ENCODE results near the gene RAD51B. TPM values are rescaled to one million over a fixed set of nuclear protein-coding genes. Genes with fewer than 3 reads are reported as not detected.

RAD51B gene
- total and polyA plus RNA-seq, 9 of the 15 experiments (the other 6 are each of a cell fraction or from before 2014, with no cell fraction given) = 8.5 to 17.3 (median 11.3) TPM

DNA sequence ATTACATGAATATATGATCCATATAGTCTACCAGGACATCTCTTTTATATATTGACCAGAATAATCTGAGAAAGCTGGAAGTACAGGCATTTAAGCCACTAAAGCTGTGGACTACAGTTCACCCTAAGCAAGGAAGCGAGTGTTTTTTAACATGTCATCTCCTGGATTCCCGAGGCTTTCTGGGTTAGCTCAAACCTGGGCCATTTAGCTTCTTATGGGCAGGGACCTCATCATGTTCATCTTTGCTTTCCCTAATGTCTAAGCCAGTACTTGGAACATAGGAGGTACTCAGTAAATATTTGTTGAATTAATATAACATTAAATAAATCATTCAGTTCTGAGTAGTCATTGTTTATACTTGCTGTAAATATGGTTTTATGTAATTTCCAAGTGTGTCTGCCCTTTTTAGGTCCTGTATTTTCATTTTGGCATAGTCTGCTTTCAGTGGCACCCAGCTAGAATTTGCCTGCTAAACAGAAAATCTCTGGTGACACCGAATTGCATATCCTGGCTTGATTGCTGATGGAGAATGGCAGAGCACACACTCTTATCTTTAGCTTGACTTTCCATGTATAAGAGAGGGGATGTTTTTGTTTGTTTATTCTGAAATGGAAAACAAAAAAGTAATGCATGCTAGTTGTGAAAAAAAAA lies 628.8 kb downstream of the RAD51B start:
- CTCF ChIA-PET (ENCODE audit: low intra/inter-chr PET ratio) = no interaction called here
- DNase-seq (ENCODE audit: extremely low read depth in 1 of 4, low spot score in 3 of 4) (no peak), FAIRE-seq (no peak), ATAC-seq (no peak)
- intact Hi-C loops (cut with micrococcal nuclease) (no loop called here), in situ Hi-C loops (cut with MboI) (no loop called here)
- Histone ChIP-seq H3K9me3 (replicated peaks; ENCODE audit: control insufficient read depth, insufficient read depth, low read depth, low read length) (no peaks in the 10 kb centered on the region), H3K27ac (ENCODE audit: extremely low read depth, low read depth, low read length) (no peak overlapping the region), H2AFZ (ENCODE audit: low read depth, low read length) (no peak overlapping the region), H3K27me3 (ENCODE audit: control insufficient read depth in 2 of 2, insufficient read depth in 2 of 2, low read length in 2 of 2) (no peaks in the 10 kb centered on the region), H3K9ac (ENCODE audit: insufficient read depth in 1 of 2, low read depth in 2 of 2, low read length in 2 of 2) (no peak overlapping the region), H3K9me1 (ENCODE audit: control insufficient read depth, insufficient read depth, low read length) (no peaks in the 10 kb centered on the region), H4K20me1 (replicated peaks; ENCODE audit: control insufficient read depth, insufficient read depth, low read length) (no peaks in the 10 kb centered on the region), H3K79me2 (ENCODE audit: control insufficient read depth, insufficient read depth, low read length) (no peaks in the 10 kb centered on the region), H3K4me1 (replicated peaks in 1 of 2; ENCODE audit: control insufficient read depth in 2 of 2, insufficient read depth in 2 of 2, low read length in 2 of 2) (no peaks in the 10 kb centered on the region), H3K4me2 (ENCODE audit: insufficient read depth, low read length) (no peak overlapping the region), H3K36me3 (ENCODE audit: control insufficient read depth, insufficient read depth, low read length) (no peaks in the 10 kb centered on the region), H3K4me3 (no peak overlapping the region)
- 49% methylated on average over 3 of the region's 3 CpGs for WGBS (ENCODE audit: insufficient coverage, low coverage, missing lambda C conversion rate)
- no TSS peak for BruUV-seq (replicated peaks)
- POLR2A ChIA-PET = interaction anchor here (0.7 kb wide), 1 partner anchor 342 kb away, joined by 3 read pairs; no protein-coding TSS in a partner anchor
- no peak for TF ChIP-seq ZNF740 (CRISPR knock-in tag; IDR thresholded peaks at IDR 0.05)
- TF ChIP-seq ZNF740 (tag; IDR thresholded peaks at IDR 0.05) = no peak
- no peak for TF ChIP-seq POLR2AphosphoS2 (IDR thresholded peaks at IDR 0.05; ENCODE audit: low read length)
- TF ChIP-seq, protein P1, sequence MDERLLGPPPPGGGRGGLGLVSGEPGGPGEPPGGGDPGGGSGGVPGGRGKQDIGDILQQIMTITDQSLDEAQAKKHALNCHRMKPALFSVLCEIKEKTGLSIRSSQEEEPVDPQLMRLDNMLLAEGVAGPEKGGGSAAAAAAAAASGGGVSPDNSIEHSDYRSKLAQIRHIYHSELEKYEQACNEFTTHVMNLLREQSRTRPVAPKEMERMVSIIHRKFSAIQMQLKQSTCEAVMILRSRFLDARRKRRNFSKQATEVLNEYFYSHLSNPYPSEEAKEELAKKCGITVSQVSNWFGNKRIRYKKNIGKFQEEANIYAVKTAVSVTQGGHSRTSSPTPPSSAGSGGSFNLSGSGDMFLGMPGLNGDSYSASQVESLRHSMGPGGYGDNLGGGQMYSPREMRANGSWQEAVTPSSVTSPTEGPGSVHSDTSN (CRISPR knock-in tag; IDR thresholded peaks at IDR 0.05; ENCODE audit: low read depth) = no peak
- TF ChIP-seq, protein P1 (tag; conservative IDR thresholded peaks at IDR 0.05; ENCODE audit: low read depth) = no peak
- TF ChIP-seq SP2 (IDR thresholded peaks at IDR 0.05; ENCODE audit: extremely low read depth, low read depth, low read length, poor library complexity, severe bottlenecking) = no peak
- TF ChIP-seq, protein P2, sequence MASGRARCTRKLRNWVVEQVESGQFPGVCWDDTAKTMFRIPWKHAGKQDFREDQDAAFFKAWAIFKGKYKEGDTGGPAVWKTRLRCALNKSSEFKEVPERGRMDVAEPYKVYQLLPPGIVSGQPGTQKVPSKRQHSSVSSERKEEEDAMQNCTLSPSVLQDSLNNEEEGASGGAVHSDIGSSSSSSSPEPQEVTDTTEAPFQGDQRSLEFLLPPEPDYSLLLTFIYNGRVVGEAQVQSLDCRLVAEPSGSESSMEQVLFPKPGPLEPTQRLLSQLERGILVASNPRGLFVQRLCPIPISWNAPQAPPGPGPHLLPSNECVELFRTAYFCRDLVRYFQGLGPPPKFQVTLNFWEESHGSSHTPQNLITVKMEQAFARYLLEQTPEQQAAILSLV (tag; IDR thresholded peaks at IDR 0.05) = no peak
- no peak for TF ChIP-seq TEAD4 (IDR thresholded peaks at IDR 0.05; ENCODE audit: low read length)
- no peak for TF ChIP-seq TEAD4 (CRISPR knock-in tag; IDR thresholded peaks at IDR 0.05; ENCODE audit: borderline replicate concordance)
- no peak for TF ChIP-seq FOSL1 (tag; conservative IDR thresholded peaks at IDR 0.05)
- TF ChIP-seq ZNF184 (CRISPR knock-in tag; IDR thresholded peaks at IDR 0.05) = no peak
- TF ChIP-seq GATAD2A (IDR thresholded peaks at IDR 0.05) = no peak
- TF ChIP-seq MYC (IDR thresholded peaks at IDR 0.05; ENCODE audit: low read depth, low read length) = no peak
- no peak for TF ChIP-seq MYC (CRISPR knock-in tag; IDR thresholded peaks at IDR 0.05; ENCODE audit: borderline replicate concordance, low read depth)
- TF ChIP-seq ZKSCAN3 (CRISPR knock-in tag; IDR thresholded peaks at IDR 0.05) = no peak
- TF ChIP-seq, protein P3, sequence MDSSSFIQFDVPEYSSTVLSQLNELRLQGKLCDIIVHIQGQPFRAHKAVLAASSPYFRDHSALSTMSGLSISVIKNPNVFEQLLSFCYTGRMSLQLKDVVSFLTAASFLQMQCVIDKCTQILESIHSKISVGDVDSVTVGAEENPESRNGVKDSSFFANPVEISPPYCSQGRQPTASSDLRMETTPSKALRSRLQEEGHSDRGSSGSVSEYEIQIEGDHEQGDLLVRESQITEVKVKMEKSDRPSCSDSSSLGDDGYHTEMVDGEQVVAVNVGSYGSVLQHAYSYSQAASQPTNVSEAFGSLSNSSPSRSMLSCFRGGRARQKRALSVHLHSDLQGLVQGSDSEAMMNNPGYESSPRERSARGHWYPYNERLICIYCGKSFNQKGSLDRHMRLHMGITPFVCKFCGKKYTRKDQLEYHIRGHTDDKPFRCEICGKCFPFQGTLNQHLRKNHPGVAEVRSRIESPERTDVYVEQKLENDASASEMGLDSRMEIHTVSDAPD (CRISPR knock-in tag; IDR thresholded peaks at IDR 0.05) = no peak
- no peak for TF ChIP-seq GABPA (tag; conservative IDR thresholded peaks at IDR 0.05; ENCODE audit: low read depth)
- no peak for TF ChIP-seq XRCC5 (IDR thresholded peaks at IDR 0.05; ENCODE audit: low read depth, low read length)

Measured in K562 (cell line).